Frontal cortex (tissue), 4 donors: ENCODE data around the gene DNALI1. TPM values are rescaled to one million over a fixed set of nuclear protein-coding genes. Genes with fewer than 3 reads are reported as not detected.
A peak's percentile ranks its signal among the peaks of the same experiment; 100 is the strongest.
"Not testable (repeated sequence)": the region's sequence is repeated elsewhere in the genome, so short reads cannot be mapped to it uniquely, and the experiment has no call there.

Experiments
- DNase-seq, 2 donors: peaks; one replicate each; pipeline ENCODE4 v3.0.0; 2012; ENCODE audit warnings: low spot score in 2 of 2
- FAIRE-seq: peaks from 2 replicates; lab custom pipeline; 2012; peaks lifted over from hg19 to GRCh38; lab: Jason Lieb, UNC
- total RNA-seq: library from RNA; depleted of rRNA; stranded (reverse); fragments of >200 nt; gene quantifications from one replicate; pipeline ENCODE4 v1.2.3, GENCODE V29; 2014
- donor health status: control.
- donor health status: control.
- donor health status: control.

DNALI1 gene
- 2.9 TPM for total RNA-seq

- FAIRE-seq: no peak
Observed at GRCh38 chr1:37556712-37557196, at the start of gene DNALI1. Gene DNALI1 (plus strand): TSS chr1:37556940. CDS start chr1:37556995, 55 bp downstream.

GRCh38 chr1:37509181-37509580 is 47.6 kb upstream of the DNALI1 start:
- no peak for FAIRE-seq
- DNase-seq: no peak

More at GRCh38 chr1:37556712-37557196, at the start of gene DNALI1:
- DNase-seq: peak; percentile 65 to 91

- FAIRE-seq: no peak
Observed at GRCh38 chr1:37513795-37514349, 42.9 kb upstream of the DNALI1 start.

GRCh38 chr1:37514350-37515184 is 42.2 kb upstream of the DNALI1 start, which contains the start of gene MEAF6:
Gene MEAF6 (minus strand): TSS chr1:37514766. CDS start chr1:37514746, 20 bp downstream.
- no peak for FAIRE-seq
- DNase-seq: peak; percentile 88 to 92

More at GRCh38 chr1:37513795-37514349, 42.9 kb upstream of the DNALI1 start:
- peak; percentile 31 to 41 for DNase-seq

GRCh38 chr1:37515185-37516034 is 41.3 kb upstream of the DNALI1 start:
- no peak for FAIRE-seq
- no peak for DNase-seq

GRCh38 chr1:37517569-37517968 is 39.2 kb upstream of the DNALI1 start:
- FAIRE-seq (no peak), DNase-seq (no peak)

GRCh38 chr1:37518241-37518640 is 38.5 kb upstream of the DNALI1 start:
- FAIRE-seq, DNase-seq: not testable (repeated sequence)

- FAIRE-seq, DNase-seq: not testable (repeated sequence)
Observed at GRCh38 chr1:37518929-37519328, 37.8 kb upstream of the DNALI1 start.

- DNase-seq (no peak), FAIRE-seq (no peak)
Observed at GRCh38 chr1:37519613-37520012, 37.1 kb upstream of the DNALI1 start.

GRCh38 chr1:37529888-37530287 is 26.9 kb upstream of the DNALI1 start:
- not testable (repeated sequence) for FAIRE-seq, DNase-seq

- FAIRE-seq: not testable (repeated sequence)
Observed at GRCh38 chr1:37532418-37533156, 24.2 kb upstream of the DNALI1 start.

GRCh38 chr1:37533317-37534093 is 23.2 kb upstream of the DNALI1 start:
- FAIRE-seq: no peak

More at GRCh38 chr1:37532418-37533156, 24.2 kb upstream of the DNALI1 start:
- DNase-seq: not testable (repeated sequence)

GRCh38 chr1:37537378-37537777 is 19.4 kb upstream of the DNALI1 start:
- FAIRE-seq (no peak), DNase-seq (no peak)

More at GRCh38 chr1:37533317-37534093, 23.2 kb upstream of the DNALI1 start:
- no peak for DNase-seq

- not testable (repeated sequence) for DNase-seq, FAIRE-seq
Observed at GRCh38 chr1:37539154-37539553, 17.6 kb upstream of the DNALI1 start.

- DNase-seq: no peak
- FAIRE-seq: no peak
Observed at GRCh38 chr1:37540036-37540785, 16.5 kb upstream of the DNALI1 start.

- FAIRE-seq: no peak
Observed at GRCh38 chr1:37544530-37544929, 12.2 kb upstream of the DNALI1 start.

GRCh38 chr1:37545019-37545418 is 11.7 kb upstream of the DNALI1 start:
- FAIRE-seq (no peak), DNase-seq (no peak)

More at GRCh38 chr1:37544530-37544929, 12.2 kb upstream of the DNALI1 start:
- no peak for DNase-seq

- FAIRE-seq (no peak), DNase-seq (no peak)
Observed at GRCh38 chr1:37549341-37549740, 7.4 kb upstream of the DNALI1 start.
